ENCODE data around the gene B3GALT2. TPM values are rescaled to one million over a fixed set of nuclear protein-coding genes. Genes with fewer than 3 reads are reported as not detected.
A peak's percentile ranks its signal among the peaks of the same experiment; 100 is the strongest.

Gene B3GALT2
- total RNA-seq, 2 donors from 2014 or later: not detected

DNA sequence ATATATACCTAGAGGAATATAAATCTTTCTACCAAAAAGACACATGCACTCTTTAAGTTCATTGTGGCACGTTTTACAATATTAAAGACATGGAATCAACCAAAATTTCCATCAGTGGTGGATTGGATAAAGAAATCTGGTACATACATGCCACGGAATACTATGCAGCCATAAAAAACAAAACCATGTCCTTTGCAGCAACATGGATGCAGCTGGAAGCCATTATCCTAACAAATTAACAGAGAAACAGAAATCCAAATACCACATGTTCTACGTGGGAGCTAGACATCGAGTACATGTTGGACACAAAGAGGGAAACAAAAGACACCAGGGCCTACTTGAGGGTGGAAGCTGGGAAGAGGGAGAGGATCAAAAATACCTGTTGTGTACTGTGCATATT lies 33.0 kb upstream of the B3GALT2 start:
- Histone ChIP-seq H3K27ac (ENCODE audit: low read depth, low read length) (no peak overlapping the region), H3K4me3 (ENCODE audit: low read length) (no peak overlapping the region), H3K4me1 (ENCODE audit: control insufficient read depth, insufficient read depth, low read length) (no peaks in the 10 kb centered on the region), H3K36me3 (ENCODE audit: control insufficient read depth, insufficient read depth, low read length) (peaks cover 48% of the 10 kb centered on the region), H3K9ac (ENCODE audit: extremely low read depth, low read length, poor library complexity, severe bottlenecking) (no peak overlapping the region), H3K9me3 (ENCODE audit: control insufficient read depth, low read length) (peaks cover 16% of the 10 kb centered on the region), H3K27me3 (ENCODE audit: control insufficient read depth, insufficient read depth, low read length, poor library complexity, severe bottlenecking) (no peaks in the 10 kb centered on the region)
- Mint-ChIP-seq H3K36me3 (ENCODE audit: low read depth) (peaks cover 51% of the 10 kb centered on the region), H3K27me3 (ENCODE audit: insufficient read depth) (no peaks in the 10 kb centered on the region), H3K9me3 (no peaks in the 10 kb centered on the region), H3K4me1 (peaks cover 24% of the 10 kb centered on the region), H3K27ac (no peak overlapping the region), H3K4me3 (no peak overlapping the region)
- 98 to 100% methylated on average over 2 to 4 of the region's 4 CpGs for WGBS, 2 experiments (ENCODE audit: insufficient coverage in 1 of 2, insufficient read length in 1 of 2)
- TF ChIP-seq, protein P1, sequence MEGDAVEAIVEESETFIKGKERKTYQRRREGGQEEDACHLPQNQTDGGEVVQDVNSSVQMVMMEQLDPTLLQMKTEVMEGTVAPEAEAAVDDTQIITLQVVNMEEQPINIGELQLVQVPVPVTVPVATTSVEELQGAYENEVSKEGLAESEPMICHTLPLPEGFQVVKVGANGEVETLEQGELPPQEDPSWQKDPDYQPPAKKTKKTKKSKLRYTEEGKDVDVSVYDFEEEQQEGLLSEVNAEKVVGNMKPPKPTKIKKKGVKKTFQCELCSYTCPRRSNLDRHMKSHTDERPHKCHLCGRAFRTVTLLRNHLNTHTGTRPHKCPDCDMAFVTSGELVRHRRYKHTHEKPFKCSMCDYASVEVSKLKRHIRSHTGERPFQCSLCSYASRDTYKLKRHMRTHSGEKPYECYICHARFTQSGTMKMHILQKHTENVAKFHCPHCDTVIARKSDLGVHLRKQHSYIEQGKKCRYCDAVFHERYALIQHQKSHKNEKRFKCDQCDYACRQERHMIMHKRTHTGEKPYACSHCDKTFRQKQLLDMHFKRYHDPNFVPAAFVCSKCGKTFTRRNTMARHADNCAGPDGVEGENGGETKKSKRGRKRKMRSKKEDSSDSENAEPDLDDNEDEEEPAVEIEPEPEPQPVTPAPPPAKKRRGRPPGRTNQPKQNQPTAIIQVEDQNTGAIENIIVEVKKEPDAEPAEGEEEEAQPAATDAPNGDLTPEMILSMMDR (conservative IDR thresholded peaks at IDR 0.05): no peak
- no peak for DNase-seq

DNA sequence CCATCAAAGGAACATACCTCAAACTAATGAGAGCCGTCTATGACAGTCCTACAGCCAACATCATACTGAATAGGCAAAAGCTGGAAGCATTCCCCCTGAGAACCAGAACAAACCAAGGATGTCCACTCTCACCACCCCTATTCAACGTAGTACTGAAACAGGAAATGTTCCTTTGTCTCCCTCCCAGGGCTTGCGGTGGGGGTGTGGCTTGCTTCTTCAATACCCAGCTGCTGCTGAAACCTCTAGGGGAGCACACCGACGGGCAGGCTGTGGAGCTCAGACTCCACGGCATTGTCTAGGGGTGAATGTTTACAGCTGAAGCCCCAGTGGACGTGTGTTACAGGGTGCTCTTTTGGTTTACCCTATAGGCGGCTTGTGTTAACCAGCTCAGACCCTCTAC lies 30.5 kb upstream of the B3GALT2 start:
- H3K4me3 ChIP-seq (ENCODE audit: low read length): no peak overlapping the region
- peak overlapping the region; percentile 44 for H3K27ac Mint-ChIP-seq
- H3K36me3 Mint-ChIP-seq (ENCODE audit: low read depth): peaks cover 69% of the 10 kb centered on the region

DNA sequence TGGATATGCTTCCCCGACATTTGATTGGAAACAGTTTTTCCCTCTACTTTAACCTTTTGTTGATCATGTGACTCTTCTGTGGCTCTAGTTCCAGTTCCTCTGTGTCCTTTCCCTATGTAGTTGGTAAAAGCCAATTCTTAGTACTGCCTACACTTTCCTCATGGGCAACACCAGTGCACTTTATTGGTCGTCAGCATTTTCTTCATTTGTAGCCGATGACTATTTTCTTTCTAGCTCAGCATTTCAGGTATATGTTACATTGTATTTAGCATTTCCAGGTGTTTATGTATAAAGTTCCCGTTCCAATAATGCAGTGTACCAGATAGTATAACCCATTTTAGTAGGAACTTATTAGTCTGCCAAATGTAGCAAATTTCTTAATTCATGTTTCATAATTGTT lies 27.6 kb upstream of the B3GALT2 start:
- Mint-ChIP-seq H3K4me1 (peaks cover 20% of the 10 kb centered on the region), H3K27ac (no peak overlapping the region), H3K27me3 (ENCODE audit: insufficient read depth) (no peaks in the 10 kb centered on the region), H3K36me3 (ENCODE audit: low read depth) (peaks cover 76% of the 10 kb centered on the region), H3K4me3 (no peak overlapping the region), H3K9me3 (peaks cover 9% of the 10 kb centered on the region)
- H3K27ac ChIP-seq (ENCODE audit: low read depth, low read length): no peak overlapping the region
- H3K4me3 ChIP-seq (ENCODE audit: low read length): no peak overlapping the region
- H3K4me1 ChIP-seq (ENCODE audit: control insufficient read depth, insufficient read depth, low read length): no peaks in the 10 kb centered on the region
- H3K9me3 ChIP-seq (ENCODE audit: control insufficient read depth, low read length): peaks cover 33% of the 10 kb centered on the region
- no peak for DNase-seq
- WGBS, 2 experiments (ENCODE audit: insufficient coverage in 1 of 2, insufficient read length in 1 of 2): 94 to 100% methylated on average over 3 to 4 of the region's 4 CpGs
- H3K27me3 ChIP-seq (ENCODE audit: control insufficient read depth, insufficient read depth, low read length, poor library complexity, severe bottlenecking): no peaks in the 10 kb centered on the region
- TF ChIP-seq, protein P1 (conservative IDR thresholded peaks at IDR 0.05): no peak
- H3K9ac ChIP-seq (ENCODE audit: extremely low read depth, low read length, poor library complexity, severe bottlenecking): no peak overlapping the region
- peaks cover 75% of the 10 kb centered on the region for H3K36me3 ChIP-seq (ENCODE audit: control insufficient read depth, insufficient read depth, low read length)

More for the DNA sequence above, 30.5 kb upstream of the B3GALT2 start:
- peak; percentile 67 for DNase-seq
- H3K9me3 Mint-ChIP-seq: peaks cover 3% of the 10 kb centered on the region
- Histone ChIP-seq H3K4me1 (ENCODE audit: control insufficient read depth, insufficient read depth, low read length) (no peaks in the 10 kb centered on the region), H3K27me3 (ENCODE audit: control insufficient read depth, insufficient read depth, low read length, poor library complexity, severe bottlenecking) (no peaks in the 10 kb centered on the region), H3K9ac (ENCODE audit: extremely low read depth, low read length, poor library complexity, severe bottlenecking) (no peak overlapping the region), H3K27ac (ENCODE audit: low read depth, low read length) (no peak overlapping the region), H3K9me3 (ENCODE audit: control insufficient read depth, low read length) (peaks cover 16% of the 10 kb centered on the region), H3K36me3 (ENCODE audit: control insufficient read depth, insufficient read depth, low read length) (peaks cover 63% of the 10 kb centered on the region)
- H3K27me3 Mint-ChIP-seq (ENCODE audit: insufficient read depth): no peaks in the 10 kb centered on the region
- H3K4me1 Mint-ChIP-seq: peaks cover 16% of the 10 kb centered on the region
- H3K4me3 Mint-ChIP-seq: no peak overlapping the region
- WGBS, 2 experiments (ENCODE audit: insufficient coverage in 1 of 2, insufficient read length in 1 of 2): 62 to 83% methylated on average over 6 to 8 of the region's 8 CpGs
- TF ChIP-seq, protein P1 (conservative IDR thresholded peaks at IDR 0.05): no peak

Measured in endodermal cell (in vitro differentiated cells).